KOPT-K1 (cell line): ENCODE measurements around the gene PITPNB.

Experiments
- H3K27ac ChIP-seq: fragments of 200-600 bp; sonication (generic); 2 replicates; pipeline ENCODE4 v1.5.1; 2016; ENCODE audit warnings: antibody characterized with exemption, mild to moderate bottlenecking, low read depth, low read length; ENCODE audit not compliant: poor library complexity, severe bottlenecking
- H3K36me3 ChIP-seq: fragments of 200-600 bp; sonication (generic); 2 replicates; pipeline ENCODE4 v1.5.1; 2017; ENCODE audit warnings: antibody characterized with exemption, mild to moderate bottlenecking, low read length, moderate library complexity; ENCODE audit not compliant: insufficient read depth
- H3K9me3 ChIP-seq: fragments of 200-600 bp; sonication (generic); 2 replicates; pipeline ENCODE4 v1.5.1; 2017; ENCODE audit warnings: antibody characterized with exemption, low read length, mild to moderate bottlenecking; ENCODE audit not compliant: insufficient read depth, poor library complexity, severe bottlenecking

The PITPNB gene

DNA sequence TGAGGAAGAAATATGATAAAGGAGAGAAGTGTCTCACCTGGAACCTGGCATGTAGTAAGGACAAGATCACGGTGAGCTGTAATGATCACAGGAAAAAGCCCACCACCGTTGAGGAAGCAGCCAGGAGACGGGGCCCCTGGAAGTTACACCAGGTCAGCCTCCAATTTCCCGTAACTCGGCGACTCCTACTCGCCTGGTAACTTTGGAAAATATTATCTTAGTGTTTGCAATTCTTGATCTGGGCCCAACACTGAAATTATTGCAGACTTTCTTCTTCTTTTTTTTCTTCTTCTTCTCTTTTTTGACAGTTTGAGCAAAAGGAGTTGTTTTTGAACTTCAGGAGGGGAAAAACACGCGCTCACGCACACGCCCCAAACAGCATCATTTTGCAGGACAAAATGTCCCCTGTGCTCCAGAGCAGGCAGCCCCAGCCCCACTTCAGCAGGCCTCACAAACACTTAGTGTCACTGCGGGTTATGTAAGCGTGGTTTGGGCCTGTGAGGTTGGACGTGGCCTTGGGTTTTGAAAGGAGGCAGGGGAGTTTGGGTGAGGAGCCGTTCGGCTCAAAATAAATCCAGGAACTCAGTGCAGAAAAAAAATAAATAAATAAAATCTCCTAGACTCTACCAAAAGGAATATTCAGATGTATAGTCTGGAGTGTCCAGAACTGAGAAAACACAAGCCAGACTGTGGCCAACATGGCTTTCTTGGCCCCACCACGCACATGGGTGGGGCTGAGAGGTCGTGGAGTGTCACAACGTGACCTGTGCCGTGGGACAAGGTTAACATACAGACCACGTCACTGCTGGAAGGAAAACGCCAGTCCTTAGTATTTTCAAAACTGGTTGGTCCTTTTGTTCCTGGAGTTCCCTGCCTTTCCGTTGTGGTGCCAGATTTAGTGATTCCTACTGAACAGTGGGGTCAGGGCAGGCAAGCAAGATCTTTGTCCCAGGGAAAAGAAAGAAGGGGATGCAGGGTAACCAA is 91.2 kb downstream of the PITPNB start:
- Histone ChIP-seq H3K36me3 (no peaks in the 10 kb centered on the region), H3K9me3 (no peaks in the 10 kb centered on the region), H3K27ac (no peak overlapping the region)

DNA sequence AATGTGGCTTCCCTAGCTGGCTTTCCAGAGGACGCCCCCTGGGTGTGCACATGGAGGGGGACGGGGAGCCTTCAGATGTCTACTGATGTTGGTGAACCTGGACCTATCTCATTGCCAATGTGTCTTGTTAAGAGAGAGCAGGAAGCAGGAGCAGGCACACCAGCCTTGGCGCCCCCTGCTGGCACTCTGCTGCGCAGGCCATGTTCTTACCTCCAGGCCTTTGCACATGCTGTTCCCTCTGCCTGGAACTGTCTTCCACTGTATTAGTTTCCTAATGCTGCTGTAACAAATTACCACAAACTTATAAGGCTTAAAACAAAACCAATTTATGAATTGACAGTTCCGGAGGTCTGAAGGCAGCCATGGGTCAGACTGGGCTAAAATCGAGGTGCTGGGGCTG is 93.9 kb downstream of the PITPNB start:
- Histone ChIP-seq H3K36me3 (no peaks in the 10 kb centered on the region), H3K27ac (no peak overlapping the region), H3K9me3 (no peaks in the 10 kb centered on the region)

DNA sequence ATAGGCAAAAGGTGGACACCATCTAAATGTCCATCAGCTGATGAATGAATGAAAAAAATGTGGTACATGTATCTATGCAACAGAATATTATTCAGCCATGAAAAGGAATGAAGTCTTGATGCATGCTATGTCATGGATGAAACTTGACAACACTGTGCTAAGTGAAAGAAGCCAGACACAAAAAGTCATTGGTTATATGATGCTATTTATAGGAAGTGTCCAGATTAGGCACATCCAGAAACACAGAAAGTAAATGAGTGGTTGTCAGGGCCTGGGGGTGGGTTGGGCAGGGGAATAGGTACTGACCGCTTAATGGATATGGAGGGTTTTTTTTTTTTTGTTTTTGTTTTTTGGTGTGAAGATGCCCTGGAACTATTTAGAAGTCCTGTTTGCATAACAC is 95.8 kb downstream of the PITPNB start:
- Histone ChIP-seq H3K36me3 (no peaks in the 10 kb centered on the region), H3K27ac (no peak overlapping the region), H3K9me3 (no peaks in the 10 kb centered on the region)

DNA sequence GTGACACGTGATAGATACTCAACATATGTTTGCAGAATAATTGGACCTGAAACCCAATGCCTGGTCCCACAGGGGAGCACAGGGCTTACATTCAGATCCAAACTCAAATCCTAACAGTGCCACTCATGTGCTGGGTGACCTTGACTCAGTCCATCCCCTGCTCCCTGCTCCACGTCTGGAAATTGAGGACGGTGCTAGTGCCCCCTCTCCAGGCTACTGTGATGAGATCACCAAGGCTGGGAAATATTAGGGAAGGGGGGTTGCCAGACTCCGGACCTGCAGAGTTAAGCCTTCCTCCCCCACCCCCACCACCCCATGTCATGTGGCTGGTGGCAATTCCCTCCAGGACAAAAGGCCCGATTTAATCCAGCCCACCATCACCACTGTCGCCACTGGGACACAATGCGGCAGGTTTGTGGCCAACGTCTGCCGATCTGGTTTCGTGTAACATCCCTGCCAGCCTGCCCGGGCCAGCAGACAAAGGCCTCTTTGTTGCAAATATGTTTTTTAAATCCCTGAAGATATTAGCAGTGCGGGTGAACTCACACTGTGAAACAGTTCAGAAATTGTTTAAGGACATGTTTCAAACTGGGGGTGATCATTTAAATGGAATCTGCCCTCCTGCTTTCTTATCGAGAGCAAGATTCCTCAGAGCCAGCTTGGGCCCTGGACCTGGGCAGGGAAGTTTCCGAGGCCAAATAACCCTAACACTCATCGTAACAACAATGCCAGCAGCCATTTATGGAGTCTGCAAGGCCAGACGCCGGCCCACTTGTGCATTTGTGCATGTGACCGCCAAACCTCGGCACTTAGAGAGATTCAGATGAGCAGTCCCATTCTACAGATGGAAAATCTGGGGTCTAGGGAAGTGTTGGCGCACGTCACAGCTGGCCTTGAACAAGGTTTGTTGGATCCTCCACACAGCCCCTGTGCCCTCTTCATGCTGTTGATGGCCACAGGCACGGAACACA is 97.9 kb downstream of the PITPNB start:
- no peaks in the 10 kb centered on the region for H3K36me3 ChIP-seq
- H3K27ac ChIP-seq: no peak overlapping the region
- no peaks in the 10 kb centered on the region for H3K9me3 ChIP-seq

DNA sequence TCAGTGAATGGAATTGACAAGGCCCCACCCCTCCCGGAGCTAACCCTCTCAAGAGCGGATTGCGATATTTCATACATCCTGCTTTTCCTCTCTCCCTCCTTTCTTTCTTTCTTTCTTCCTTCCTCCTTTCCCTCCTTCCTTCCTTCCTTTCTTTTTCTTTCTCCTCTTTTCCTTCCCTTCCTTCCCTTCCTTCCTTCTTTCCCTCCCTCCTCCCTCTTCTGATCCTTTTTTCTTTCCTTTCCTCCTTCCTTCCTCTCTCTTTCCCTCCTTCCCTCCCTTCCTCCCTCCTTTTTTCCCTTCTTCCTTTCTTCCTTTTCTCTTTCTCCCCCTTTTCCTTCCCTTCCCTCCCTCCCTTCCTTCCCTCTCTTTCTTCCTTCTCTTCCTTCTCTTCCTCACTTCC is 102.5 kb downstream of the PITPNB start:
- Histone ChIP-seq H3K9me3 (no peaks in the 10 kb centered on the region), H3K27ac (no peak overlapping the region), H3K36me3 (no peaks in the 10 kb centered on the region)

DNA sequence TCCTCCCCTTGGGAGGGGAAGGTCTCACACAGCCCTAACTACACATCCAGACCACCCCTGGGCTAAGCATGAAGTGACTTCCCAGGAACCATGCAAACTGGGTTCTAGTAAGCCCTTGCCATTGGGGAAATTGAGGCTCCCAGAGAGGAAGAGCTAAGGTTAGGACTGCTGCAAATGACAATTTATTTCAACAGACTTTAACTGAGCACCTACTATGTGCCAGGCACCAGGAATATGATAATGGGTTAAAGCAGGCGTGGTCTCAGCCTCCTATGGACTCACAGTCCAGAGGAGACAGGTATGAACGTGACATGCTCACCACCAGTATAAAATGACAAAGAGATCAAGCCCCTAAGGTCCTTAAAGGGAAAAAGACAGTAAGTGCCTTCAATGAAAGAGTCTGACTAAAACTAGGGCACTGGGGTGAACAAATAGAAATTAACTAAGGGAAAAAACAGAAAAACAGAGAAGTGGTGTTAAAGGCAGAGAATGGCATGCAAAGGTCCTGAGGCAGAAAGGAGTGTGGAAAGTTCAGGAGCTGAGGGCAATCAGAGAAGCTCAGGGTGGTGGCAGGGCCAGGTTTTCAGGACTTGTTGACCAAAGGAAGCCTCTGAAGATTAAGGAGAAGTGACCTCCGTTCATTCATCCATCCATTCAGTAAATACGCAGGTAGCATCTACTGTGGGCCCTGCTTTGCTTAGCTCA is 103.1 kb downstream of the PITPNB start:
- Histone ChIP-seq H3K9me3 (no peaks in the 10 kb centered on the region), H3K27ac (no peak overlapping the region), H3K36me3 (no peaks in the 10 kb centered on the region)

DNA sequence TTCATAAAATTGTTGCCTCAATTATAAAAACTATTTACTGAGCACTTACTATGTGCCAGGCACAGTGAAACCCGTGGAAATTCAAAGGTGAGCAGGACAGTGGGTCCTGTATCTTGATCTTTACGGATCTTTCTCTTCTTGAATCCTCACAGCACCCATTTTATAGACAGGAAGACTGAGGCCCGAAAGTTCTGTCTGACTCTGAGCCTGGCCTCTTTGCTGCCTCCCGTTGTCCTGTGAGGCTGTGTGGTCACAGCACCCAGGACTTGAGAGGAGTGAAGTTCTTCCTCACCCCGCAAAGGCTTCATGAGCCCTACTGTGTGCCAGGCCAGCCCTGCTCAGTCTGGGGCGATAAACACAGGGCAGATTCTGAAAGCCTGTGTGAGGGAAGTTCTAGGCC is 104.1 kb downstream of the PITPNB start:
- Histone ChIP-seq H3K27ac (no peak overlapping the region), H3K36me3 (no peaks in the 10 kb centered on the region), H3K9me3 (no peaks in the 10 kb centered on the region)

DNA sequence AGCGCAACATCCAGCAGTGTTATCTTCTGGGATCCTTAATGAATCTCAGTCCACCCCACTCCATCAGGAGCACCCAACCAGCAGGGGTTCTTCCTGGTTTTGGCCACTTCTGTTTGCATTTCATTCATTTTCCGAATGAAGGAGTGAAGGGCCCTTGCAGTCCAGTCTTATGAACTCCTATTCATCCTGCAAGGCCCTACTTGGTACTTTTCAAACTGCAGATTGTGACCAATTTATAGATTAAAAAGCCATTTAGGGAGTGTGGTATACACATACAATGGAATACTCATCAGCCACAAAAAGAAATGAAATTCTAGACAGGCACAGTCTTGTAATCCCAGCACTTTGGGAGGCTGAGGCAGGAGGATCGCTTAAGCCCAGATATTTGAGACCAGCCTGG is 107.3 kb downstream of the PITPNB start:
- no peaks in the 10 kb centered on the region for H3K36me3 ChIP-seq
- H3K9me3 ChIP-seq: no peaks in the 10 kb centered on the region
- H3K27ac ChIP-seq: no peak overlapping the region

DNA sequence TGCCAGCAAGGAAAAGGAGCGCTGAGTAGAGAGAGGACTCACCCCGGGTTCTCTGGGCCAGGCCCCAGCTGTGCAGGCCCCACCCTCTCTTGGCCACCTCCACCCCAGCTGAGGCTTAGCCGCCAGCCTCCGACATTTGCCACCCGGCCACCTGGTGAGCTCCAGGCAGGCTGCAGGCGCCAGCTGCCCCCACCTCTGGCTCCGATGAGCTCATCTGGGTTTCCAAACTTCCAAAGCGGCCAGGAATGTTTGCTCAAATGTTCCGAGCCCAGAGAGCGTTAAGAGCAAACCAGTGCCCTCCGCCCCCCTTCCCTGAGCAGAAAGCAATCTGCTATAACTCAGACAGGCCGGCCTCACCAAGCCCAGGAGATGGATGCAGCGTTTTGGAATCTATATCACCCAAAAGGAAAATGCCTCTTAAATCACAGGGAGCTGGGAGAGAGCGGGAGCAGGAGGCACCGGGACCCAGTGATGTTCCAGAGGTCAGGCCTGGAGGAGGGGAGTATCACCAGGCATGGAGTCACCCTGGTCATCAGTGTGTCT is 108.4 kb downstream of the PITPNB start:
- Histone ChIP-seq H3K27ac (no peak overlapping the region), H3K36me3 (no peaks in the 10 kb centered on the region), H3K9me3 (no peaks in the 10 kb centered on the region)

DNA sequence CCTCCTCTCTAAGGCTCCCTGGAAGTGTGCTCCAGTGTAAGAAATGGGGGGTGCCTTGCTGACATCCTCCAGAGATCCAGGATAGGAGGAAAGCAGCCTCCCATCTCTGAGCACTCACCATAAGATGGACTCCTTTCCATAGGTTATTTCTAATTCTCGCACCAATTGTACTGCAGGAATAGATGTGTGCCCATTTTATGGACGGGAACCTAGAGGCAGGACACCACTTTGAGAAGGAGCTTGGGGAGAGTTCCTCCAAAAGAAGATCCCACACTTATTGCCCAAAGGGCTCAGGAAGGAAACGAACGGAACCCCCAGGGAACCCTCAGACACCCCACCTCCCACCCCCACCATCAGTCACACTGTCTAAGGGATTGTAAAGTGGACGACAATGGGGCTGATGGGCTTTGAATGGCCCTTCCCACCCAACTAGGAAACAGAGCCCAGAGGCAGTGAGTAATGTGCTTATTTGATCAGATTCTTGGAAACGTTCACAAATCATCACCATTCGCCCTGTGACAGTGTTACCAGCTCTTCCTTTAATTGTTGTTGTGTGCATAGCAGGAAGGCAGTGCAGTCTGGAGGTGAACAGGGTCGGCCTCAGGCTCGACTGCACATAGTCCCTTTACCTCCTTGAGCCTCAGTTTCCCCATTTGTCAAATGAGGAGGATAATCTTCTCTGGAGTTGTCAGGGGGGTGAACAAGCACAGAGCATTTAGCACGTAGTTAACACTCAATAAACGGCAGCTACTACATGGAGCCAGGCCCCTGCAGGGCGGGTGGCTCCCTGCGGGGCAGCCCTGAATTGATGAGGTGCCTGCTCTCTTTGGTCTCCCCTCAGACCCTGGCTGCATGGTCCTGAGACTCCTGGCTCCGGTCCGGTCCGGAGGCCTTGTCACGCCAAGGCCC is 109.1 kb downstream of the PITPNB start:
- Histone ChIP-seq H3K9me3 (no peaks in the 10 kb centered on the region), H3K36me3 (no peaks in the 10 kb centered on the region), H3K27ac (no peak overlapping the region)

DNA sequence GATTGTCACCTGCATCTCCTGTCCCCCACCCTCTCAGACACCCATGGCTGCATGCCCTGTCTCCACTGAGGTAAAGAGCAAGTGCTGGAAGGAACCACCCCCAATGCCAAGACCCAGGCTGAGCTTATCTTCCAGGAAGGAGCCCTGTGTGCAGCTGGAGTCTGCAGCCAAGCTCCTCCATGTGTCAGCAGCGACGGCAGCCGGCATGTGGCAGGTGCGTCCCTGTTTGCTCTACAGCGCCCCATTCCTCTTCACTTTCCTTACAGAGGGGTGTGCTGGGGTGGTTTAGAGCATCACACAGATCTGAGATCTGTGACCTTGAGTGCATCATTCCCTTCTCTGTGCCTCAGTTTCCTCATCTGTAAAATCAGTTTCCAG is 109.8 kb downstream of the PITPNB start:
- H3K27ac ChIP-seq: no peak overlapping the region
- no peaks in the 10 kb centered on the region for H3K9me3 ChIP-seq
- H3K36me3 ChIP-seq: no peaks in the 10 kb centered on the region

DNA sequence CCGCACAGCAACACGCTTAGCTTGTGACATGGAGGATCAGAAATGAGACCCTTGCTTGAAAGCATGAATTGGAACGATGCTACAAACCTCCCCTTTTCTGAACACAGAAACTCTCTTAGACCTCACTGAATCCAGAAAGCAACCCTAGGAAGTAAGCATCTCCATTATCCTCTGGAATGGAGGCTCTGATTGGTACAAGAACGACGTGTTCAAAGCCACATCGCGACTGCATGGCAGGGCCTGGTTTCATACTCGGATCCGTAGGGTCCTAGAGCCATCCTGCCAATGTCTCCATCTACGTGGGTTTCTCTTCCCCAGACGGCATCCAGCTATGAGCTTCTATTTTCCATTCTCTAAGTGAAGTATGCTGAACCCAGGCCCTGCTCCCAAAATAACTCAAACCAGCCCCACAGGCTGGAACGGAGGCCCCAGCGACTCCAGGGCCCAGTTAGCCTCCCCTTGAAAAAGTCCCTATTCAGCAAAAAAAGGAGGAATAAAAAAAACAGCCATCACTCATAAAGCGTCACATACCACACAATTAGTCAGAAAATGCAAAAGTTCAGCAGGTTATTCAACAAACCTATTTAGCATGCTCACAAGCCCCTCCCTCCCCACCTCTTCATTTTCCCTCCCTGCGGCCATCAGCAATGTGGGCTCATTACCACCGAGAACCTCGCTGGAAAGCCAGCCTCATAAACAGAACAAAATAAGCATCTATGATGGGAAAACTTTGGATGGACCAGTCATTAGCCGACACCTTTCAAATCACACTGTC is 110.4 kb downstream of the PITPNB start:
- H3K27ac ChIP-seq: no peak overlapping the region

DNA sequence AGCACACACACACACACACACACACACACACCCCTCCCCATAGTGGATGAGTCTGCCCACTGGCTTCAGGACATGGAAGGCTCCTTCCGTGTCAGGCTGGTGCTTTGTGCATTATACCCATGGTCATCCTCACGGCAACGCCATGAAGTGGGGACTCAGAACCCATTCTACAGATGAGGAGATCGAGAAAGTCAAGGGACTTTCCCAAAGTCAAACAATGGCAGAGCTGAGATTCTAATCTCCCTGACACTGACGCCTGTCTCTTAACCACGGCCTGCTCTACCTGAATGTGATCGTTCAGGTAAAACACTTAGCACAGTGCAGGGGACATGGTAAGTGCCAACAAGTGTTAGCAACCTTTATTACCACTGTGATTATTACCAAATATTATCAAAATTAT is 113.2 kb downstream of the PITPNB start:
- Histone ChIP-seq H3K27ac (no peak overlapping the region), H3K36me3 (no peaks in the 10 kb centered on the region), H3K9me3 (no peaks in the 10 kb centered on the region)

More for the DNA sequence above, 110.4 kb downstream of the PITPNB start:
- Histone ChIP-seq H3K36me3 (no peaks in the 10 kb centered on the region), H3K9me3 (no peaks in the 10 kb centered on the region)
